Fibroblast of lung (primary cell): ENCODE results near the gene VWCE.

Experiments
- EZH2 ChIP-seq: IDR thresholded peaks from 2 replicates; pipeline ENCODE4 v1.5.1; 2012; ENCODE audit warnings: low read length, control low read depth, mild to moderate bottlenecking; ENCODE audit errors: missing control alignments
- TF ChIP-seq, protein P1 (sequence below), 2 donors: IDR thresholded peaks in 1 of 2; conservative IDR thresholded peaks in 1 of 2; 1 replicate in 1 of 2; 2 replicates in 1 of 2; pipeline ENCODE4 v1.5.1; 2011 to 2012; ENCODE audit warnings: low read length in 2 of 2, control low read depth in 1 of 2, inconsistent platforms in 1 of 2, low read depth in 1 of 2, mild to moderate bottlenecking in 1 of 2

DNA sequence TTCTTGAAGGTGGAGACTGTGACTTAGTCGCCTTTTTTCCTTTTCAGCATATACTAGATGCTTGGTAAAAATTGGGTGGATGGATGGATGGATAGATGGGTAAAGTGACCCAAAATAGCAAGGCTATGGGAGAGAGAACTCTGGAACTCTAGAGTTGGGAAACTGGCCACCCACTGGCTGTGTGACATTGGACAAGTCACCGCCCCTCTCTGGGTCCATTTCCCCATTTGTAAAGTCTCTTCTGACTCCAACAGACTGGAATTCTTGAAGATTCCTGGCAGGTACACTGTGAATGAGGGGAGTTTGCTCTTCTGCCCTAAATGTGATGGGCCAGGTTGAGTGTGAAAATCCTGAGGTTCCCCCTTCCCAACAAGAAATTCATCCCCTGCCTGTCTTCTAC, 45.9 kb upstream of the VWCE start:
- TF ChIP-seq EZH2: no peak
- TF ChIP-seq, protein P1, sequence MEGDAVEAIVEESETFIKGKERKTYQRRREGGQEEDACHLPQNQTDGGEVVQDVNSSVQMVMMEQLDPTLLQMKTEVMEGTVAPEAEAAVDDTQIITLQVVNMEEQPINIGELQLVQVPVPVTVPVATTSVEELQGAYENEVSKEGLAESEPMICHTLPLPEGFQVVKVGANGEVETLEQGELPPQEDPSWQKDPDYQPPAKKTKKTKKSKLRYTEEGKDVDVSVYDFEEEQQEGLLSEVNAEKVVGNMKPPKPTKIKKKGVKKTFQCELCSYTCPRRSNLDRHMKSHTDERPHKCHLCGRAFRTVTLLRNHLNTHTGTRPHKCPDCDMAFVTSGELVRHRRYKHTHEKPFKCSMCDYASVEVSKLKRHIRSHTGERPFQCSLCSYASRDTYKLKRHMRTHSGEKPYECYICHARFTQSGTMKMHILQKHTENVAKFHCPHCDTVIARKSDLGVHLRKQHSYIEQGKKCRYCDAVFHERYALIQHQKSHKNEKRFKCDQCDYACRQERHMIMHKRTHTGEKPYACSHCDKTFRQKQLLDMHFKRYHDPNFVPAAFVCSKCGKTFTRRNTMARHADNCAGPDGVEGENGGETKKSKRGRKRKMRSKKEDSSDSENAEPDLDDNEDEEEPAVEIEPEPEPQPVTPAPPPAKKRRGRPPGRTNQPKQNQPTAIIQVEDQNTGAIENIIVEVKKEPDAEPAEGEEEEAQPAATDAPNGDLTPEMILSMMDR (conservative IDR thresholded peaks at IDR 0.05 in 1 of 2, IDR thresholded peaks at IDR 0.05 in 1 of 2; ENCODE audit: low read depth in 1 of 2, low read length in 2 of 2): no peak
